GM19240 (cell line): ENCODE results near the gene ACOX2.
"Not testable (repeated sequence)": the region's sequence is repeated elsewhere in the genome, so short reads cannot be mapped to it uniquely, and the experiment has no call there.

Experiments
- DNase-seq: peaks from one replicate; pipeline ENCODE4 v3.0.0; 2011; ENCODE audit warnings: low spot score; ENCODE audit not compliant: insufficient read length

The ACOX2 gene

DNA sequence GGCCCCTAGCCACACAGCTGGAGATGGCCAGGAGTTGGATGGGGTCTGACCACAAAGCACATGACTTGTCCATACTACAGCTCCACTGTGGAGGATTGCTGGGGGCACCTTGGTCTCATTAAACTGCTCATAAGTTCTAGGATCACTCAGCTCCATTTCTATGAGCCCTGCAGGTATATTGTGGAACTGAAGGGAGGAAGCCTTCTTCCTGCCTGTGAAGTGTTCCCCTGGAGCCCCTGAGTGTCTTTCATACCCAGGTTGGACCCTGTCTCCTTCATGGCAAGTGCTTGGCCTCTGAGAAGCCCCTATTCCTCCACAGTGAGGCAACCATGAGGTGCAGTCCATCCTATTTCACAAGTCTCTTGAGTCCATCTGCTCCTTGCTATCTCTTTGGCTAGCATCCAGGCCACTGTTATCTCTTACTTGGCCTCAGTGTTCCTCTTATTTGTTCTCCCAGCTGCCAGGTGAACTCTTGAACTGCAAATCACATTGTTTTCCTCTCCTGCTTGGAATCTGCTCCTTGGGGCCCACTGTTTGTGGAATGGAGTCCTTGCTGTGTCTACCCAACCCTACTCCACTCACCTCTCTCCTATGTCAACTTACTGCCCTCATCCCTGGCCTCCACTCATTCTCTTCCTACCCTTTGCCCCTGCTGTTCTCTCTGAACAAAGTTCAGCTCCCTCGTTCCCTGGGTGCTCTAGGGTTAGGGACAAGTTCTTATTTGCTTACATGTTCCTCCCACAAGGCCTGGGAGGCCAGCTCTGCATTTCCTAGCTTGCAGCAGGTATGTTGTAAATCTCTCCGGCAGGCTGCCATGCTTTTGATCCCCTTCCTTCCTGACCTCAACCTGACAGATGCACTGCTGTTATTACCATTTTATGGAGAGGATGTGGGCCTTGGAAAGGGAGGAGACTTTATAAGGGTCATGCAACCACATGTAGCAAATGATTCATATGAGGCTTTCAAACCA, 1.2 kb downstream of the ACOX2 start:
- DNase-seq, result no peak

DNA sequence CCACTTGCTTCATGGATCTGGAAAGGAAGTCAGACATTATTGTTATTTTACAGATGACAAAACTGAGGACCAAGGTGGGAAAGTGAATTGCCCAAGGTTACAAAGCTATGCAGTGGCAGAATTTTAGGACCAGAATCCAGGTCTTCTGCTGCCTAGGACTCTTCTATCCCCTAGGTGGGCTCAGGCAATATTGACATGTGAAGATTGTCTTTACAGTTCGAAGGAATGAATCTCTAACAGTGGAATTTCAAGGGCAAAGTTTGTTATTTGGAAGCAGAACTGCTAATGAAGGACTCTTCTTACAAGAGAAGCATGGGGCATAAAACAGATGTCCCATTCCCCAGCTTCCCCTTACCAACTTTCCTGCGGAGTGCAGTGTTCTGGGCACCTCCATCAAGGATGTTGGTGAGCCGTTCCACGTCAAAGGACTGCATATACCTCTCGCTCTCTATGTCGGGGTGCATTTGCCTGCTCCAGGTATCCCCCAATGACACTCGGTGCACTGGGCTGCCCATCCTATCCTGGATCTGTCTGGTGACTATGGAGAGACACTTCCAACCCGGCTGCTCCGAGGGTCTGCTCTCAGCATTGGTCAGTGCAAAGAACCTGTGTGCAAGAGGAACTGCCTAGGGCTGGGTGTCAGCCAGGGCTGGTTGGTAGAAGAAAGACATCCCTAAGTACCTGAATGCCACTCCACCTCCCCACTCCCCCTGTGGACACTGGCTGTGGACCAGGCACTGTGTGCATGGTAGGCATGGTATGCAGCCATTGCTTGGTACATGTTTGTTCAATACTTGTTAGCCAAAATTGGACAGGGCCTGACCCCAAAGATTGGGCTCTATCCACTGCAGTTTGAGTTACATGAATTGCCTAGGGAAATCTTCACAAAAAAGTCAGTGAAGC, 2.1 kb downstream of the ACOX2 start:
- no peak for DNase-seq

DNA sequence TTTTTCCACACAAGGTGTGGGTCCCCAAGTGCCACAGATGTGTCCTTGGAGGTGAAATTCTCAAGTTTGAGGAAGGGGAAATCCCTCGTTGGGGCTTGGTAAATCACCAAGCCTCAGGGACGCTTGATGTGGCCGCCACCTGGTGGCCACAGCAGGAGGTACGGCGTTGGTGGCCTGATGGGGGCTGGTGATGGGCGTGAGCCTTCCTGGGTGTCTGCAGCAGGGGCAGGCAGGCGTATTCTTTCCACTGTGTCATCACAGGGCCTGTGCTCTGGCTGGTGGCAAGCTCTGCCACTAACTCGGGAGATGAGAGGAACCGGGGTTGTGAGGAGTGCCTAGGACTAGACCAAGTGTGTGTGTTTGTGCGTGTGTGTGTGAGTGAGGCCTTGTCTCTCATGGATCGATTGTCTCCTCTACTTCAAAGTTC, 4.2 kb downstream of the ACOX2 start:
- peak; percentile 86 for DNase-seq

DNA sequence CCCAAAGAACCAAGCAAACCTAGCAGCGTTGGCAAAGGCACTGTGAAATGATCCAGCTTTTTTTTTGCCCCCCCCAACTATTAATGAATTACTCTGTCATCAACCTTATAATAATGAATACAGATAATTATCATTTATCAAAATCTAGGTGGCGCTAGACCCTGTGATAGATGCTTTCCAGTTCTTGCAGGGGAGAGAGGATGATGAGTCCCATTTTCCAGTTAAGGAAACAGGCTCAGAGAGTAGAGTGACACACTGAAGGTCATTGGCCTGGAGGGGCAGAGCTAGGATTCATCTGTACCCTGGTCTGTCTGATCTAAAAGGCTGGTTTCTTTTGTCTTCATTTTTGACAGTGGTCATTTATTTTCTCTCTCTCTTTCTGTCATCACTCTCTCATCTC, 5.0 kb downstream of the ACOX2 start:
- no peak for DNase-seq

DNA sequence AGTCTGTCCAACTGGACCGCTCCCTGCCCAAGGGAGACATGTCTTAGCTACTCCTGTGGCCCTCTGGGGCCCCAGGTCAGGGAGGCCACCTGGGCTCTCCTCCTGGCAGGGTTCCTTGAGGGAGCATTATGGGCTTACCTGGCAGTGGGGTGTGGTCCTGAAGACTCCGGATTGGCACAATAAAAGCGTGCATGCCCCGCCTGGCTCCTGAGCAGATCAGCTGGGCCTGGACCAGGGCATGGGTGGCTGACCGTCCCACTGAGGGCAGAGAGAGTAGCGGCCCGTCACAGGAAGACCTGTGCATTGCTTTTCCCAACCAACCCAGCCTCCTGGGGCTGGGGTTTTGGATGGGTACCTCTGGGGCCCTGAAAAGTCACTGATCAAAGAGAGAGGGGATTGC, 5.4 kb downstream of the ACOX2 start:
- no peak for DNase-seq

DNA sequence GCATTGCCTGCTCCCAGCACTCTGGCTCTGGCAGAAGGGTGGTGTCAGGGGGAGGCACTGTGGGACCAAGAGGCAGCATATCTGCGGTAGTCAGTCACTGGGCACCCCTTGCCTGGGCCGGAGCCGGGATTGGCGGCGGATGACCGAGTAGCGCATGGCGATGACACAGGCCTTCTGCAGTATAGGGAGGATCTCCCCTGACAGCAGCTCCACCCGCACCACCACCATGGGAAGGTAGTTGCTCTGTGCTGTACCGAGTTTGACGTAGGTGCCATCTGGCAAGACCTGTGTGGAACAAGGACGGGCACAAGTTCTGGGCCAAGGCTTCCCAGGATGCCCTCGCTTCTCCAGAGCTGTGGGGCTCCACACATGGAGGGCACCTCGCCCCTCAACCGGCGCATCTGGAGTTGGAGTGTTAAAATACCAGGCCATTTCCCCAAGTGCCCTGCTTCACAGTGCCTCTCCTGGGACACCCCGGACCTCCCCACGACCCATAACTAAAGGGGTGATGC, 6.6 kb downstream of the ACOX2 start:
- DNase-seq, result no peak

DNA sequence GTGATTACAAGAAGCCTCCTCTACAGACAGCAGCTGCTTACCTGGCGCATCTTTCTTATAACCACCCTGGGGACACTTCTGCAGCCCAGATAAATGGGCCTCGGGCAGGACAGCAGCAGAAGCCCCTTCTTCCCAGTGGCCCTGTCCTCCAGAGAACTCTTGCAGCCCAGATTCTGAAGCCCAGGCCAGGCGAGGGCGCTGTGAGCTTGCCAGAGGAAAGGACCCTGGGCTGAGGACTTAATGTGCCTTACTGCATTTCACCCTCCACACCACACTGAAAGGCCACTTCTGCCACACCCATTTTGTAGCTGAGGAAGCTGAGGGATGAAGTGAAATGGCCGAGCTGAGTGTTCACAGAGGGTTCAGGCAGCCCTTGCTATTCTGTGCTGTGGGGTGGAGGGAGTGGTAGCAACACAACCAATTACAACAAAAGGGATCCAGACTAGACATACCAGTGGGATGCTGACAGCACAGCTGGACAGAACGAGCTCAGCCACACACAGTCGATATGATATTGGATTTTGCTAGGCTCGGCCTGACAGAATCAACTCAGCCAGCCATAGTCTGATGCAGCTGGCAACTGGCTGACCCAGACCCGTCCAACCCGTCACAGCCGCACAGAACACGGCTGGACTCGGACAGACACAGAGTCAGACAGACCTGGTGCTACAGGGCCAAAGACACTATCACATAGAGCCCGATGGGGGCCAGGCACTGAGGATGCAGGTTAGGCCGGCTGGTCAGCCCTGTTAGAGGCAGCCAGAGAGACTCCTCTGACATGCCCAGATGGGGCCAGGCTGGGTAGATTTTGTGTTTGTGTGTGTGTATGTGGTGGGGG, 7.3 kb downstream of the ACOX2 start:
- no peak for DNase-seq

DNA sequence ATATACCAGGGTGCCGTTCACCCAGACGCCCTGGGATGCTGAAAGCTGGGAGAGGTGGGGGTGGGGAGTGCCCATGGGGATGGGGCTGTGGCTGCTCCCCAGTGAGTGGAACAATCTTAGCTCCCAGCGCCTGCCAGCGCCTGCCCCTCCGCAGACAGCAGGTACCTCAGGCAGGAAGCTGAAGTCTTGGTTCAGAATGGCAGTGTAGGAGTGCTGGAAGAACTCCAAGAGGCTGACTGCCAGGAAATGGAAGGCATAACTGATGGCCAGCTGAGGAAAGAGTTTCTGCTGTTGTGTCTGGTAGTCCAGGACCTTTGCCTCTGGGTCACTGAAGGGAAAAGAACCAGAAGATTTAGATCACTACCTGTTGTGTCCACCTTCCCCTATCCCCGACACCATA, 8.4 kb downstream of the ACOX2 start:
- no peak for DNase-seq

DNA sequence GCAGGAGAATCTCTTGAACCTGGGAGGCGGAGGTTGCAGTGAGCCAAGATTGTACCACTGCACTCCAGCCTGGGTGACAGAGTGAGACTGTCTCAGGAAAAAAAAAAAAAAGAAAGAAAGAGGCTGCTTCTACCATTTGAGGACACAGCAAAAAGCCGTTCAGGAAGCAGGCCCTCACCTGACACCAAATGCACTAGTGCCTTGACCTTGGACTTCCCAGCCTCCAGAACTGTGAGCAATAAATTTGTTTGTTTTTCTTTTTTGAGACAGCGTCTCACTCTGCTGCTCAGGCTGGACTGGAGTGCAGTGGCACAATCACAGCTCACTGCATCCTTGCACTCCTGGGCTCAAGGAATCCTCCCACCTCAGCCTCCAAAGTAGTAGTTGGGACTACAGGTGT, 9.6 kb downstream of the ACOX2 start:
- DNase-seq, result not testable (repeated sequence)

DNA sequence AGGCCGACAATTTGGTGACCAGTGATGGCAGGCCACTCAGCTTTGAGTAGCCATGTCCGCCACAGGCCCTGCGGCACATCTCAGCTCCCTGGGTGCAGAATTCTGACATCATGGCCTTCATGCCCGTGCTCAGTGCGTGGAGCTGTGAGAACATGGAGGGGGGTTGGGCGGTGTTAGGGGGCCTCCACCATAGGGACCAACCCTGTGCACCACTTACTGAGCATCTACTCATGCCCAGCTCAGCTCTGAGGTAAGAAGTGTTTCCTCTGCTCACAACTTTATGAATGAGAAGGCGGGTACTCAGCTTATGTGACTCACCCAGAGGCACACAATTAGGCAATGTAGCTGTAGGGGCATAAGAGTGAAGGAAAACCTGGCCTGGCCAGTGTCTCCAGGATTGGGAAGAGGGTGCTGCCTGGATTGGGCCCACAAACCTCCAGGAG, 10.5 kb downstream of the ACOX2 start:
- no peak for DNase-seq

DNA sequence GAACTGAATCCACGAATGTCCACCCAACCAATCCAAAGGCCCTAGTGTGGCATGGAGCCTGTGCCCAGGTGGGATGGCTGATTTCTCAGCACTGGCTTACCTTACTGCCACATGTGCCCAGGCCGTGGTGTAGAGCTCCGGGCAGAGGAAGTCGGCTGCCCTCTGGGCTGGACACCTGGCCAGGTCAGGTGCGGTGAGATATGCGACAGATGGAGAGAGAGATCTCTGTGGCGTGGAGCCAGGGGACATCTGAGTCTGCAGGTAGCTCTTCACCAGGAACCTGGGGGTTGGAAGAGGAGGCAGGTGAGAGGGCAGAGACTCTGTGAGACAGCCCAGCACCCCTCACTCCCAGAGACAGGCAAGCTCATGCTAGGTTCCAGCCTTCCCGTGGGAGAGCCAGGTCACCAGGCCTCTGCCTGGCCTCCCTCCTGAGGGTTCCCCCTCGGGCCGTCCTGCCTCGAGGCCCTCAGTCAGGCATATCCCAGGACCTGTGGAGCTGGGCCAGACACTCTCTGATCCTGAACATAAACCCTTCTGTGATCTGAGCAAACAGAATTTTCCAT, 12.6 kb downstream of the ACOX2 start:
- no peak for DNase-seq

DNA sequence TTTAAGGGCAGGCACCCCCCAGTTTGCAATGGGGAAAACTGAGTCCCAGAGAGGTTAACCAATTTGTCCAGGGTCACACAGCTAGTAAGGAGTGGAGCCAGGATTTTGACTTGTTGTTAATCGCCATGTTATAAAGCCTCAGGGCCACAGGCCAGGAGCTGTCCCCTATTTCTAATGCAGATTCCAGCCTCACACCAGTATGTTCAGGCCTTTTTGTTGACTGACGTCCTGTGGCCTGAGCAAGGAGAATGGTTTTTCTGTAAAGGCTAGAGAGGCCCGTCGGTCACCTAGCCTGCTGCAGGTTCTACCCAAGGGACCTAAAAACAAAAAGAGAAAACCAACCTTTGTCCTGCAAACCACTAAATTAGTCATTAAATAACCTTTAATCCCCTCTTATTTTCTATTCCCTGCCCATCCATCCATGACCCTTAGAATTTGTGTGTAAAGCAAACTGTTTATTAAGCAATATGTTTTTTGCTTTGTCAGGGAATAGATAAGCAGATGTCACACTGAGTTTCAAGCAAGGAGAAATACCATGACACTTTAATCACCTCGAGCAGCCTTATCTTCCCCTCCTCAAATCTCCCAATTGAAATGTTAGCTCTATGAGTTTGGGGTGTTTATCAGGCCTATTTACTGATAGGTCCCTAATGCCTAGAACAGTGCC, 14.1 kb downstream of the ACOX2 start:
- no peak for DNase-seq

DNA sequence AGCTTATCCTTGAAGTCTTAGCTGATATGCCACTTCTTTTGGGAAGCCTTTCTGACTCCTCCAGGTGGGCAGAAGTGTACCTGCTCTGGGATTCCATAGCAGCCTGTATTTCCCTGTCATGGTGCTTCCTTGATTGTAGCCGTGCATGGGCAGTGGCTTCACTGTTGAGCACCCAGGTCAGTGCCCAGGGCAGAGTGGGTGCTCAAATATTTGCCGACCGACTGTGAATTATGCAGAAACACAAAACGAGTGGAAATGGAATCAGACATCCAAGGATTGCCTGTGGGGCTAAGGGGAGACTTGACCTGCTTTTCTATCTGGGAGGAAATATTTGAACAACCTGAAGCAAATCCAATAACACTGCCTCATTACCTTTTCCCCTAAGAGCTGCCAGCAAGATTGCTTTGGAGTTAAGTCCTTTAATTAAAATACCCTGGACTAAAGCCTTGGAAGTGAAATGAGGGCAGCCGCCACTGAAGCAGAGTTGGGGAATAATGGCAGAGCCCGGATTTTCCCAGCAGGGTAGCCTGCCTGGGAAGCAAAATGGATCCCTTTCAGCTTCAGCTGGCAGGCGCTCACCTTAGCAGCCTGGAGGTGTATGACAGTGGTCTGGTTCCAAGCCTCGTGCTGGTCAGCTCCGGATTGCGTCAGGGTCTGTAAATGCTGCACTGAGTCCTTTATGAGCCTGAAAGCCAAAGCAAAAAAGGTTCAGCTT, 14.9 kb downstream of the ACOX2 start:
- DNase-seq, result no peak

DNA sequence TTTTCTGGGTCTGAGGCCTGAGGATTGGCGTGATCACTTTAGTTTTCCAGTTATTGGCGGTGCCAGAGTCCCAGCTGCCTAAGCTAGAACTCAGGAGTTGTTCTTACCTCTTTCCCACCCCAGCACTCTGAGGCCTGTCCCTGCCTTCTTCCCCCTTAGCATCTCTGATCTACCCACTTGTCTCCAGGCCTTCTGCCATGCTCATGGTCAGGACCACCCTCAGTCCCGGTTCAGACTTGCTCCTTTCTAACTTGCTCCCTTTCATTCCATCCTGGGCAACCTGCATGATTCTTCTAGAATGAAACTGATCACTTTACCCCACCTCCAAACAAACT, 15.7 kb downstream of the ACOX2 start:
- DNase-seq, result no peak

DNA sequence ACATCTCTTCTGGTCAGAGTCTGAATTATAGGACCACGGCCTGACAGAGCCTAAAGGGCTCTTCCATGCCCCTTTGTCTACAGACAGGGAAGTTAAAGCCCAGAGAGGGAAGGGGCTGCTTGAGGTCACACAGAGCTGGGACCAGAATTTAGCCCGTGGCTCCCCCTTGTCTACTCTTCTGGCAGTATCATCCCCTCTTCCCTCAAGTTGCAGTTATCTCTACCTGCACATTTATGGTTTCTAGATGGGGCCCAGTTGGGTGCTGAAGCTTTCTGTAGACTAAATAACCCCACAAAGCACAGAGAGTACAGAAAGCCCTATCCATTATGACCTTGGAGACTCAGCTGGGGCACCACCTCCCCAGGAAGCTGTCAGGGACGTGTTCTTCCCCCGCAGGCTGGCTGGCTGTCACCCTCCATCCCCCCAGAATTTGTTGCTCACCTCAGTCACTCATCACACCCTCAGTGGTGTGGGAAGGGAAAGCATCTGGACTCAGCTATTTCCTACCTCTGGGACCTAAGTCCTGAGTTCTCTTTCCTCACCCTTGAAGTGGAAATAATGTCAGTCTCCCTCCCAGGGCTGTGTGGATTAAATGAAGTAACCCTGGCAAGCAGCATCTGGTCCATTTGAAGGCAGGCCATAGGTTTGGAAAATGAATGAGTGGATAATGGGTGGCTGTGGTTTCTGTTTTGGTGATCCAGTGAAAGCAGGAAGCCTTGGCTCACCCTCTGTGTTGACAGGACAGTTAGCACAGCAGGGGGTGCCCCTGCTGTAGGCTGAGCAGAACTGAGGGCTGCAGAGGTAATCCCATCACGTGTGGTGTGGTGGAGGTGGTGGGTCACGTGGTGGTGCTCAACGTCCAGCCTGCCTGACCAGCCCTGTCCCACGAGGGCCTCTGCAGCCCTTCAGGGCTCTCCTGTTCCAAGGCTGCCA, 16.3 kb downstream of the ACOX2 start:
- DNase-seq, result no peak

DNA sequence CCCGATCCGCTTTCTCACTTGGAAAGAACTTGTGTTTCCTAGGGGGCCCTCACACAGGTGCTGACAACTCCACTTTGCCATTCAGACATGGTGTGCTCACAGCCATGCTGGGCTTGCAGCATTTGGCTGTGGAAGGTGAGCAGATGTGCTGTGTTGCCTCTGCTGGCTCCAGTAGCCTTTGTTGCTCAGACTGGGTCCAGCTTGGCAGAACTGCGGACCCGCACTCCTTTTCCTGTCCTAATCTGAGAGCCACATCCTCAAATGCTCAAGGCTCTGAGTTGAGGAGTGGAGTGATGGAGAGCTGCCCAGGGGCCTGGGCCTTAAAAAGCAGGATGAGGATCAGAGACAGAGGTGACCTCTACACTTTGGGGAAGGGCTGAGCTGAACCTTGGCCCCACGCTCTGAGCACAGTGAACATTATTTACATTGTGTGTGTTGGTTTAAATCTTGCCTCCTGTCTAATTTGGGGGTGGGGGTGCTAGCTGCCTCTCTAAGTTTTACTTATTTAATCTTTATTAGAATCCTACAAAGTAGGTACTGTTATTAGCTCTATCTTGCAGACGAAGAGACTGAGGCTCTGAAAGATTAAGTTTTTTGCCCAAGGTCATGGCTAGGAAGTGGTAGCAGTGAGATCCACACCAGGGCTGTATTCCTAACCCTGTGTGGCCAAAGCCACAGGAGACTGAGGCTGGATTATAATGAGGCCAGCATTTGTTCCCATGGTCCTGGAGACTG, 17.2 kb downstream of the ACOX2 start:
- DNase-seq, result no peak

DNA sequence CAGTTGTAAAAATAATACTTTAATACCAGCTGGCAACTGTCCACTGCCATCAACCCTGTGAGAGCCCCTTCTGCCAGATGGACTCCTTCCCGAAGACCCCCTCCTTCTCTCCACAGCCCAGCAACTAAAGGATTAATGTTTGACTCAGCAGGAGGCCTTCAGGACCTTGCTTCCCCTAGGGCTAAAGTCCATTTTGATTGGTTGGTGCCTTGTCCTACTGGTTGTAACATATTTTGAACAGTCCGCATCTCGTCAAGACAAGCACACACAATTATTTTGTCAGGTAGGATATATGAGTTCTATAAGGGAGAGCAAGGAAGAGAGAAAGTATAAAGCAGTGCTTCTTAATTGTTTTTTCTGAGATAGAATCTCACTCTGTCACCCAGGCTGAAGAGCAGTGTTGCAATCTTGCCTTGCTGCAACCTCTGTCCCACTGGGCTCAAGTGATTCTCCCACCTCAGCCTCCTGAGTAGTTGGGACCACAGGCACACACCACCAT, 18.6 kb downstream of the ACOX2 start:
- no peak for DNase-seq

DNA sequence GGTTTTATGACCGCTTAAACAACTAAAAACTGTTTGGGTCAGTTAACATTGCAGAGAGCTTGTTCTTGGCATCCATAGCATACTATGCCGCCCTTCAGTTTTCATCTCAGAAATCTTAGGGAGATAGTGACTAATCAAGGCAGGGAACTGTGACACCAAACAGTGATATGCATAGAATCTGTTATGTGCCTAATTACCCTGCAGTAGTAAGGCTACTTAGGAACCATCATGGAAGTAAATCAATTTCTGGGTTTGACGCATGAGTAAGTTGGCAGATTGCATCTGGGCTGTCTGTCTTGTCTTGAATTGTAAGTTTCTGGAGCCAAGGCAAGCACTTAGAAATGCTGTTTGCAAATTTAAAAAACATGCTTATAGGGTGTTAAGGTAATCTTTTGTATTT, 22.6 kb downstream of the ACOX2 start:
- DNase-seq, result no peak
